Superior temporal gyrus (tissue), 1 donor: ENCODE data around the gene MLLT3.
"Not testable (repeated sequence)": the region's sequence is repeated elsewhere in the genome, so short reads cannot be mapped to it uniquely, and the experiment has no call there.

Experiments
- DNase-seq: peaks from one replicate; pipeline ENCODE4 v3.0.0-alpha.2; 2016; ENCODE audit errors: extremely low spot score

The MLLT3 gene

DNA sequence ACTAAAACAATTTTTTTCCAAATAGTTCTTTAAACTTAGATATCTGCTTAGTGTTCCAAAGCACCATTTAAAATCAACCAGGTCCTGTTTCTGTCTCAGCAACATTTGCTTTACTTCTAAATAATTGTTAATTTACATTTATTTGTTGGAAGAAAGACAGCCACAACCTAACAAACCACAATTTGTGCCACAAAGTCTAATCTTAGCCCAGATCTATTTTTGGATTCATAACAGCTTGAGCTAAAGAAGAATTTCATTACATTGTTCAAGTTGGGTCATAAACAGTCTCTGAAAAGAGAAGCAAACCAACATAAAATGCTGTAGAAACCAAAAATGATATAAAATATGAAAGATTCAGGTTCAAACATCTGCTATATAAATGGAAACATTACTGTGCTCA is 24.4 kb downstream of the MLLT3 start:
- DNase-seq: peak; percentile 24

GRCh38 chr9:20594608-20595007 is 27.7 kb downstream of the MLLT3 start:
- DNase-seq: no peak

DNA sequence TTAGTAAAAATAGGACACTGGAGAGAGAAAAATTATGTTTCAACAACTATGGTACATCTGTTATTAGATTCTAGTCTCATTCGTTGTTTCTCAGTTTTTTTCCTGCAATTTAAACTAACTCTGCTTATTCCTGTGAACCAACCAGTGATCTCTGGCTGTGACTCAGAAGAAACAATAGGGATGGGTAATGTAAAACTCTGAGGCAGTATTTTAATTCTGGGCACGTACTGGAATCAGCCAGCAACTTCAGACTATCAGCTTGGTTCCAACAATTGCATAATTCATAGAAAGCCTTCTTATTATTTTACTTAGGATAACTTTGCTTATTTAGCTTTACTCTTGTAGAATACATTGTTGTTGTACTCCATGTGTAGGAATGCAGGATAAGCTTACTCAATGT is 28.8 kb downstream of the MLLT3 start:
- DNase-seq: peak; percentile 81

- DNase-seq: no peak
Measured at GRCh38 chr9:20593105-20593504, 29.2 kb downstream of the MLLT3 start.

GRCh38 chr9:20592673-20593072 is 29.6 kb downstream of the MLLT3 start:
- no peak for DNase-seq

- no peak for DNase-seq
Measured at GRCh38 chr9:20591223-20591622, 31.1 kb downstream of the MLLT3 start.

GRCh38 chr9:20584968-20585643 is 37.2 kb downstream of the MLLT3 start:
- DNase-seq: no peak

- DNase-seq: not testable (repeated sequence)
Measured at GRCh38 chr9:20583088-20583487, 39.2 kb downstream of the MLLT3 start.

DNA sequence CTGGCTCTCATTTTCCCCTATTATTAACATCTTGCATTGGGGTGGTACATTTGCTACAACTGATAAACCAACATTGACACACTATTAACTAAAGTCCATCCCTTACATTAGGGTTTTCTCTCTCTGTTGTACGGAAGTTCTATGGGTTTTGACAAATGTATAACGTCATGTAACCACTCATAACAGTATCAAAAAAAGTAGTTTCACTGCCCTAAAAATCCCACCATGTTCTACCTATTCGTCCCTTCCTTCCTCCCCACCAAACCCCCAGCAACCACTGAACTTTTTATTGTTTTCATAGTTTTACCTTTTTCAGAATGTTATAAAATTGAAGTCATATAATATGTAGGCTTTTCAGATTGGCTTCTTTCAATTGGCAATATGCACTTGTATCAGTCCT is 40.1 kb downstream of the MLLT3 start:
- no peak for DNase-seq

- DNase-seq: no peak
Measured at GRCh38 chr9:20580673-20581072, 41.6 kb downstream of the MLLT3 start.

GRCh38 chr9:20579524-20580314 is 42.6 kb downstream of the MLLT3 start:
- DNase-seq: no peak

GRCh38 chr9:20573023-20573422 is 49.3 kb downstream of the MLLT3 start:
- no peak for DNase-seq

DNA sequence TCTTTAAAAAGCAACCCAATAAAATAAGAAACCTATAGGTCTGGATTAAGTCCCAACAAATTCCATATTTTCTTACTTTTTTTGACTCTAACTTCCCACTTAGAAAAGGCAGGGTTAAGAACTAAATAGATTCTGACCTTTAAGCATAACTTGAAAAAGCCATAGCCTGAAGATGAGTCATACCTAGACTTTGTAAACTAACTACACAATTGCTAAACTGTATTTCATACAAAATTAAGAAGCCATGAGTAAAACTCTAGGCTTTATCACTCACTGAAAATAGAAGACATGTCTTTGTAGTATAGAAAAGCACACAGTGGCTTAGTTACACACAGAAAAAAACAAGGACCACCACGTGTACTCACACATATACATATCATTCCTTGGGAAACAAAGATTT is 51.5 kb downstream of the MLLT3 start:
- DNase-seq: no peak

DNA sequence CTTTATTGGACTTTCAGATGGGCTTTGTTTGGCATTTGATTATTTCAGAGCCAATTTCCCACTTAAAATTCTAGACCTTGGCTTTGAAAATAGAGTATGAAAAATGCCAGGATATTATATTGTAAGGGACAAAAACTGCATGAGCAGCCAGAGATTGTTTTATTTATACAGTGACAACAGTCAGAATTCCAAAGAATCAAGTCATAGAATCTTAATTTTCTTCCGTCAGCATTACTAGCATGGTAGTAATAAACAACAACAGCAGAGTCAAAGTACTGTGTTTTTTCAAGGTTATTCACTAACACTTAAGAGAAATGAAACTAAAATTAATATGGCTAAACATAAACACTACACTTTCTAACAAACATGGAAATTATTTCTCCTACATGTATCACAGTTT is 52.2 kb downstream of the MLLT3 start:
- DNase-seq: no peak

- DNase-seq: no peak
Measured at GRCh38 chr9:20569525-20569924, 52.8 kb downstream of the MLLT3 start.

DNA sequence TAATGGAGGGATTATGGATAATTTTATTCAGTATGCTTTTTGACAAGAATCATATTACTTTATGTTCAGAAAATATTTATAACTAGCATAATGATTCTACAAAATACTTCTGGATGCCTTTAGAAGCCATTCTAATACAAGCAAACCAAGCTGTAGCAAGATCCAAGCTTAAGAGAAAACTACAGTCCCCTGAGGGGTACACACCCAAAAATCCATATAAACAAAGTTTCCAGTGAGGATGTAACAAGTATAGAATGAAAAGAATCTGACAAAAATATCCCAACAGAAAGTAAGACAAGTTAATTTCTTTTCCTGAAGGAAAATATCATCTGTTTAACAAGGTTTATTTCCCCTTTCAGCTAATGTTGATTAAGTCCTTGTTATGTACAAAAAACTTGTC is 53.9 kb downstream of the MLLT3 start:
- no peak for DNase-seq

- DNase-seq: no peak
Measured at GRCh38 chr9:20566401-20566800, 55.9 kb downstream of the MLLT3 start.

GRCh38 chr9:20564650-20565049 is 57.6 kb downstream of the MLLT3 start:
- DNase-seq: no peak

DNA sequence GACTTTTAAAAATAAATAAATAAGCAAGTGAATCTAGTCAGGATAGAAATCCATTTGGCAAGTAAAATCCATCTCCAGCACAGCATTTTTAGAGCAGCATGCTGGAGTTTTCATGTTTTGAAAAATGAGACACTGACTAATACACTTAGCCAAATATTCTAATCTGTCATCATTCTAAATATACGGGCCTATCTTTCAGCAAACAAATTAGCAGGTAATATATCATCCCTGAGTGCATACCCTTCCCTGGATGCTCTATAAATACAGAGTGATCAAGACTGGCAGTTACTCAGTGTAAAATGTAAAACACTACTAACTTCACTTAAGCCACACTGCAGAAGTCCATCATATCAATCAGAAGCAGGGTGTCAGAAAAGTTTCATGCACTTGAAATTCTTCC is 58.4 kb downstream of the MLLT3 start:
- DNase-seq: no peak

DNA sequence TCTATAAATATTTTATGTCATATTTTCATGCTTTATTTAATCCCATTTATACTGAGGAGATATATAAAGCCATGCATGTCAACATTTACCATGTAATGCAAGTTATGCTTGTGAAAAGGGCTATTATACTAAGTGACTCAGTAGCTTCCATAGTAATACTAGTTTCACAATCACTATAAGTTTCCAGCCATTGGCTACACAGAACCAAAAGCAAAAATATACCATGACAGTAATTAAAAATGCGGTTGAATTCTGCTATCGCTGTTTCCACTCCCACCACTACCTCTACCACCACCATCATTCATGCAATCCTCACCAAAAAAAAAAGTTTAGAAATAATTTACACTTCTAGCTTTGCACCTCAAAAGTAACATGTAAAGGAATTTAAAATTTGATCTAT is 60.2 kb downstream of the MLLT3 start:
- DNase-seq: no peak

DNA sequence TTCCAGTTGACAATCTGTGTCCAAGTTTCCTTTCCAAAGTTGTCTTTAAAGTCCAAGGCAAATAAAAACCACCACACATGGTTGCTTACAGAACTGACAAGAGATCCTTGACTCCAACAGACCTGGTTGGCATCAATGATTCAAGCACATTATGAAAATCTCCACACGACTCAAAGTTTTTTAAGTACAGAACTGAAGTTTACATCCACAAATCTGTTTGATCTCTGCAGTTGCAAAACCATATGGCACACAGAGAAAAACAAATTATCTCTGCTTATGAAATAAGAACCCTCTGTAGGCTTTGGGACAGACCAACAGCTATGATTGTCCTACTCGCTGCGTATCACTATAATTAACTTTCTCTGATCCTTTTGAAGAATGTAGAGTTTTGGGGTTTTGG is 60.8 kb downstream of the MLLT3 start:
- no peak for DNase-seq

DNA sequence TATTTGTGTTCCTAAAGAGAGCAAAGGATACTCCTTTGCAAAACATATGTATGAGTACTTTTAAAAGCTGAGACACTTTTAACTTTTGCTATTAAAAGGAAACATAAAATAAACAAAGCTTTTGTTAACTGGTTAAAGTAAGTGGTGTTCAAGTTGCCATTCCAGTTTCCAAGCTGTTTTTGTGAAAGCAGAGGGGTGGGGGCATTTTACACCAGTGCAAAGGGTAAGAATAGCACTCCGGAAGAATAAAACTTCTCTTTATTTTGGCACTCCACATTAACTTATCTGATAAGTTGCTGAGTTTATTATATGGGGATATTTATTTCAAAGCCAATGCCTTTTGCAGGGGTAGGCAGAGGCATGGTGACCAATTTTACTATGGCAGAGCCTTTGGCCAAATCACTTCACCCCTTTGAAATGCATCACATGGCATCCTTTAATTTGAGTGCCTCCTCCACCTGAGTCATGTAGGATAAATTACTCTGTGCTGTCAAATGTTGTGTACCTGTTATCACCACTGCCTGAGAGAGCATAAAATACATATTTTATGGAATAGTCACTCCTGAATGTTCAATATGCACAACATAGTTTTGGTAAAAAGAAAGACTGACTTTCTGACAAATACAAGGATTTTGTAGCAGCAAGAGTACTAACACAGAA is 62.9 kb downstream of the MLLT3 start:
- DNase-seq: no peak

GRCh38 chr9:20558566-20559016 is 63.7 kb downstream of the MLLT3 start:
- no peak for DNase-seq
